SU-DHL-6 (cell line): ENCODE data around the gene ADAT1.

Source experiments
- H2AFZ ChIP-seq: fragments of 200-600 bp; sonication (generic); 2 replicates; pipeline ENCODE4 v1.6.1; 2014; ENCODE audit warnings: low read depth, mild to moderate bottlenecking, moderate library complexity, mixed read lengths, antibody characterized with exemption, low read length; ENCODE audit not compliant: severe bottlenecking
- H3F3A ChIP-seq: fragments of 200-600 bp; shearing (Covaris generic); 2 replicates; pipeline ENCODE4 v1.6.0; 2016; ENCODE audit warnings: antibody characterized with exemption, mild to moderate bottlenecking; ENCODE audit not compliant: insufficient read depth
- H3K27ac ChIP-seq: fragments of 200-600 bp; sonication (generic); 2 replicates; pipeline ENCODE4 v1.5.1; 2016; ENCODE audit warnings: low read depth, mild to moderate bottlenecking, low read length, moderate library complexity, mixed read lengths
- H3K27me3 ChIP-seq: fragments of 200-600 bp; sonication (generic), shearing (Covaris generic); 2 replicates; pipeline ENCODE4 v1.6.0; 2014; ENCODE audit warnings: mild to moderate bottlenecking, low read length
- H3K36me3 ChIP-seq: fragments of 200-600 bp; sonication (generic); 2 replicates; pipeline ENCODE4 v1.6.1; 2014; ENCODE audit warnings: mild to moderate bottlenecking, low read length, mixed read lengths
- H3K4me2 ChIP-seq: fragments of 300-600, 200-600 bp; shearing (Covaris generic), sonication (generic); 2 replicates; pipeline ENCODE4 v1.6.0; 2014; ENCODE audit warnings: low read length, low read depth, mild to moderate bottlenecking; ENCODE audit not compliant: poor library complexity, severe bottlenecking
- H3K4me3 ChIP-seq: fragments of 200-600 bp; sonication (generic); 2 replicates; pipeline ENCODE4 v1.5.1; 2014; ENCODE audit warnings: antibody characterized with exemption, low read length, mild to moderate bottlenecking, mixed read lengths; ENCODE audit not compliant: insufficient read depth, poor library complexity, severe bottlenecking
- H3K79me2 ChIP-seq: fragments of 200-600 bp; sonication (generic); 2 replicates; pipeline ENCODE4 v1.6.1; 2014; ENCODE audit warnings: mild to moderate bottlenecking, low read length, moderate library complexity; ENCODE audit not compliant: insufficient read depth
- H3K9ac ChIP-seq: fragments of 200-600 bp; sonication (generic); 2 replicates; pipeline ENCODE4 v1.7.0; 2014; ENCODE audit warnings: mild to moderate bottlenecking, low read length
- H3K9me2 ChIP-seq: fragments of 200-600 bp; sonication (generic); replicated peaks from 2 replicates; pipeline ENCODE4 v1.6.1; 2014; ENCODE audit warnings: low read length; ENCODE audit not compliant: insufficient read depth
- H3K9me3 ChIP-seq: fragments of 200-600 bp; sonication (generic); 2 replicates; pipeline ENCODE4 v1.6.1; 2014; ENCODE audit warnings: low read length, mixed read lengths; ENCODE audit not compliant: insufficient read depth
- H4K20me1 ChIP-seq: fragments of 200-600 bp; sonication (generic); 2 replicates; pipeline ENCODE4 v1.6.1; 2014; ENCODE audit warnings: low read depth, mild to moderate bottlenecking, antibody characterized with exemption, low read length, moderate library complexity, mixed read lengths
- EZH2phosphoT487 ChIP-seq: fragments of 200-600 bp; sonication (generic), shearing (Covaris generic); conservative IDR thresholded peaks from 2 replicates; pipeline ENCODE4 v1.6.1; 2018; ENCODE audit warnings: mild to moderate bottlenecking, antibody characterized with exemption, low read length, moderate library complexity, mixed read lengths
- TF ChIP-seq, protein P1 (sequence below): fragments of 200-600 bp; sonication (generic); IDR thresholded peaks from one replicate; pipeline ENCODE4 v1.5.1; 2017; ENCODE audit warnings: antibody characterized with exemption, mild to moderate bottlenecking, low read length, moderate library complexity; ENCODE audit not compliant: insufficient read depth, poor library complexity, severe bottlenecking

ADAT1 gene

DNA sequence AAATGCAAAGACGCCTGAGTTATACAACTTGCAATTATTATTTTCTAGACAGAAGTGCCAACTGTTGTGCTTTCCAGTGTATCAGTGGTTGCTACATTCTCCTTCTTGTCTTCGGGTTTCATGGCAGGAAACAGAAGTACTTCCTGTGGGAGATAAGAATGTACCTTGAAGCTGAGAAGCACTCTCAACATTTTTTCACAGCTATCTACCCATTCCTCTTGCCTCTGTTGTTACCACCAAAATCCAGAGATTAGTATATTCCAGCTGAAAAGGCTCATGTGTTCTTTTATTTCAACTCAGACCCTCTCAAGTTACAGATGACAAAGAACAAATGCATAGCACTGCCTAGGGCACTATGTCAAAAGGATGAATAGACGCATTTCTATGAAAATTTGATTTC is 4.8 kb upstream of the ADAT1 start:
- peaks cover 12% of the 10 kb centered on the region for H3K36me3 ChIP-seq
- no peak overlapping the region for H3K27ac ChIP-seq

DNA sequence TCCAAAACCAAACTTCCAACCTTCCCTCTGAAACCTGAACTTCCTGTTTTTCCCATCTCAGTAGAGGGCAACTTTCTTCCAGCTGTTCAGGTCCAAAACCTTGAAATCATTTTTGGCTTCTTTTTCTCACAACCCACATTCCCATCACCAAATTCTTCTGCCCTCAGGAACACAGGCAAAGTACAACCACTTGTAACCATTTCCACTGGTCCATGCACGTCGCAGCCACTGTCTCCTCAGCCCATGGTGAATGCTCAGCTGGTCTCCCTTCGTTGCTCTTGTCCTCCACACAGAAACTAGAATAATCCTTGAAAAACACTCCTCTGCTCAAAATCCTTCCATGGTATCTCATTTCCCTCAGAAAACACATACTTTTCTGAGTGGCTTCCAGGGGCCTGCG is 3.7 kb upstream of the ADAT1 start:
- Histone ChIP-seq H3K4me2 (no peak overlapping the region), H2AFZ (no peak overlapping the region), H3F3A (peaks cover 33% of the 10 kb centered on the region), H3K27me3 (no peaks in the 10 kb centered on the region), H3K4me3 (no peak overlapping the region), H3K9me3 (no peaks in the 10 kb centered on the region), H3K9me2 (no peaks in the 10 kb centered on the region), H4K20me1 (no peaks in the 10 kb centered on the region), H3K79me2 (peaks cover 10% of the 10 kb centered on the region), H3K27ac (no peak overlapping the region), H3K36me3 (peaks cover 12% of the 10 kb centered on the region), H3K9ac (no peak overlapping the region)
- TF ChIP-seq, protein P1, sequence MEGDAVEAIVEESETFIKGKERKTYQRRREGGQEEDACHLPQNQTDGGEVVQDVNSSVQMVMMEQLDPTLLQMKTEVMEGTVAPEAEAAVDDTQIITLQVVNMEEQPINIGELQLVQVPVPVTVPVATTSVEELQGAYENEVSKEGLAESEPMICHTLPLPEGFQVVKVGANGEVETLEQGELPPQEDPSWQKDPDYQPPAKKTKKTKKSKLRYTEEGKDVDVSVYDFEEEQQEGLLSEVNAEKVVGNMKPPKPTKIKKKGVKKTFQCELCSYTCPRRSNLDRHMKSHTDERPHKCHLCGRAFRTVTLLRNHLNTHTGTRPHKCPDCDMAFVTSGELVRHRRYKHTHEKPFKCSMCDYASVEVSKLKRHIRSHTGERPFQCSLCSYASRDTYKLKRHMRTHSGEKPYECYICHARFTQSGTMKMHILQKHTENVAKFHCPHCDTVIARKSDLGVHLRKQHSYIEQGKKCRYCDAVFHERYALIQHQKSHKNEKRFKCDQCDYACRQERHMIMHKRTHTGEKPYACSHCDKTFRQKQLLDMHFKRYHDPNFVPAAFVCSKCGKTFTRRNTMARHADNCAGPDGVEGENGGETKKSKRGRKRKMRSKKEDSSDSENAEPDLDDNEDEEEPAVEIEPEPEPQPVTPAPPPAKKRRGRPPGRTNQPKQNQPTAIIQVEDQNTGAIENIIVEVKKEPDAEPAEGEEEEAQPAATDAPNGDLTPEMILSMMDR = no peak
- TF ChIP-seq EZH2phosphoT487 = no peak

More for the DNA sequence above, 4.8 kb upstream of the ADAT1 start:
- Histone ChIP-seq H3K9ac (no peak overlapping the region), H3K9me2 (no peaks in the 10 kb centered on the region), H4K20me1 (no peaks in the 10 kb centered on the region), H3F3A (peaks cover 33% of the 10 kb centered on the region), H3K9me3 (no peaks in the 10 kb centered on the region), H3K27me3 (no peaks in the 10 kb centered on the region), H3K4me2 (no peak overlapping the region), H3K79me2 (no peaks in the 10 kb centered on the region; the same call in 1 of the 2 replicates), H2AFZ (no peak overlapping the region), H3K4me3 (no peak overlapping the region)
- no peak for TF ChIP-seq EZH2phosphoT487
- TF ChIP-seq, protein P1 = no peak

- Histone ChIP-seq H2AFZ (no peak overlapping the region), H3K4me3 (no peak overlapping the region), H3K4me2 (no peak overlapping the region), H3K79me2 (peaks cover 13% of the 10 kb centered on the region), H3F3A (peaks cover 37% of the 10 kb centered on the region), H3K9me3 (no peaks in the 10 kb centered on the region), H3K36me3 (peaks cover 10% of the 10 kb centered on the region), H4K20me1 (no peaks in the 10 kb centered on the region), H3K27ac (no peak overlapping the region), H3K27me3 (no peaks in the 10 kb centered on the region), H3K9ac (no peak overlapping the region), H3K9me2 (no peaks in the 10 kb centered on the region)
- TF ChIP-seq EZH2phosphoT487 = no peak
- TF ChIP-seq, protein P1 = no peak
Observed at GRCh38 chr16:75624921-75625334, 1.8 kb upstream of the ADAT1 start.
